SH-SY5Y (cell line): ENCODE data around the gene RASA2.

Experiments used
- GATA2 ChIP-seq: IDR thresholded peaks from 2 replicates; pipeline ENCODE4 v1.6.1; 2011; ENCODE audit warnings: mild to moderate bottlenecking, low read depth, low read length
- GATA3 ChIP-seq: IDR thresholded peaks from 2 replicates; pipeline ENCODE4 v1.6.1; 2011; ENCODE audit warnings: low read depth, mild to moderate bottlenecking, low read length, moderate library complexity

GRCh38 chr3:141462176-141462859 lies 24.5 kb upstream of the RASA2 start:
- TF ChIP-seq GATA3 (no peak), GATA2 (no peak)
